Panc1 (cell line): Measurements from ENCODE around the gene RING1. TPM values are rescaled to one million over a fixed set of nuclear protein-coding genes. Genes with fewer than 3 reads are reported as not detected.

Experiments used
- ATAC-seq: fragments of 200-7000 bp; cut with Tn5 transposase; 2 replicates; pipeline ENCODE4 v1.9.1; 2020; ENCODE audit warnings: mild to moderate bottlenecking, moderate library complexity
- BruUV-seq: library from RNA; stranded (reverse); fragments of 400-500 nt; replicated peaks from 2 replicates; lab custom pipeline; 2021; lab: Mats Ljungman, UMichigan
- CTCF ChIA-PET: fragments of 300-600 bp; sonication (Branson Sonifier 250); formaldehyde crosslinking; loops from one replicate; lab custom pipeline; 2022; ENCODE audit warnings: antibody characterized with exemption; lab: Charles Lee
- POLR2A ChIA-PET: fragments of 300-600 bp; sonication (Branson Sonifier 250); formaldehyde crosslinking; loops from one replicate; lab custom pipeline; 2022; ENCODE audit warnings: antibody characterized with exemption; lab: Charles Lee
- DNase-seq: peaks from one replicate; pipeline ENCODE4 v3.0.0-alpha.2; 2010; ENCODE audit warnings: low read depth, low spot score
- H3K27ac ChIP-seq: 2 replicates; pipeline ENCODE4 v1.5.1; 2011; ENCODE audit warnings: mild to moderate bottlenecking, low read length, inconsistent platforms
- H3K27me3 ChIP-seq: fragments of 200-500 bp; sonication (Bioruptor generic); 2 replicates; pipeline ENCODE4 v1.6.0; 2014; ENCODE audit warnings: low read length, inconsistent platforms; ENCODE audit not compliant: control insufficient read depth, insufficient read depth
- H3K36me3 ChIP-seq: fragments of 200-500 bp; sonication (Bioruptor generic); 2 replicates; pipeline ENCODE4 v1.5.1; 2014; ENCODE audit warnings: inconsistent platforms, mild to moderate bottlenecking, low read length, moderate library complexity; ENCODE audit not compliant: control insufficient read depth, insufficient read depth
- H3K4me1 ChIP-seq: 2 replicates; pipeline ENCODE4 v1.5.1; 2011; ENCODE audit warnings: inconsistent platforms, mild to moderate bottlenecking, low read length, moderate library complexity; ENCODE audit not compliant: control insufficient read depth, insufficient read depth
- H3K4me3 ChIP-seq, 2 experiments: 2 replicates each; pipeline ENCODE4 v1.5.1; 2011 to 2012; ENCODE audit warnings: low read depth in 2 of 2, low read length in 2 of 2, mild to moderate bottlenecking in 2 of 2, inconsistent platforms in 1 of 2, moderate library complexity in 1 of 2
- H3K9me3 ChIP-seq: fragments of 200-500 bp; sonication (Bioruptor generic); 2 replicates; pipeline ENCODE4 v1.5.1; 2014; ENCODE audit warnings: low read depth, mild to moderate bottlenecking, inconsistent platforms, low read length, moderate library complexity; ENCODE audit not compliant: control insufficient read depth, insufficient read depth
- CTCF ChIP-seq: fragments of 450-650 bp; IDR thresholded peaks from 2 replicates; pipeline ENCODE4 v1.5.1; 2017; ENCODE audit warnings: mild to moderate bottlenecking
- POLR2AphosphoS5 ChIP-seq: IDR thresholded peaks from 2 replicates; pipeline ENCODE4 v1.6.1; 2012; ENCODE audit warnings: mild to moderate bottlenecking, low read depth, low read length, moderate library complexity
- REST ChIP-seq, 2 experiments: IDR thresholded peaks; 2 replicates each; pipeline ENCODE4 v1.6.1; 2011 to 2012; ENCODE audit warnings: low read depth in 2 of 2, control low read depth in 1 of 2, low read length in 1 of 2, mild to moderate bottlenecking in 1 of 2, moderate library complexity in 1 of 2; ENCODE audit not compliant: insufficient read depth in 1 of 2
- SIN3A ChIP-seq: IDR thresholded peaks from 2 replicates; pipeline ENCODE4 v1.6.1; 2012; ENCODE audit warnings: low read depth, mild to moderate bottlenecking, low read length, moderate library complexity, borderline replicate concordance; ENCODE audit not compliant: insufficient read depth
- TCF7L2 ChIP-seq: IDR thresholded peaks from 2 replicates; pipeline ENCODE4 v1.6.1; 2011; ENCODE audit warnings: mild to moderate bottlenecking, low read depth, low read length, inconsistent platforms
- in situ Hi-C: cut with HindIII; loops from 2 replicates; pipeline ENCODE4 v1.10.0; 2016; ENCODE audit warnings: low sequenced_read_pairs, low pct_unique_long_range_greater_than_20kb
- intact Hi-C: fragments of 100-400 bp; cut with micrococcal nuclease; formaldehyde crosslinking; loops from one replicate; pipeline ENCODE4 v1.10.0; 2022; ENCODE audit not compliant: unreplicated experiment
- total RNA-seq: library from RNA; stranded (reverse); gene quantifications from one replicate; pipeline ENCODE4 v1.2.1, GENCODE V29; 2021; ENCODE audit not compliant: unreplicated experiment

RING1 gene
- total RNA-seq, 1 experiment from 2014 or later, result 33.7 TPM

DNA sequence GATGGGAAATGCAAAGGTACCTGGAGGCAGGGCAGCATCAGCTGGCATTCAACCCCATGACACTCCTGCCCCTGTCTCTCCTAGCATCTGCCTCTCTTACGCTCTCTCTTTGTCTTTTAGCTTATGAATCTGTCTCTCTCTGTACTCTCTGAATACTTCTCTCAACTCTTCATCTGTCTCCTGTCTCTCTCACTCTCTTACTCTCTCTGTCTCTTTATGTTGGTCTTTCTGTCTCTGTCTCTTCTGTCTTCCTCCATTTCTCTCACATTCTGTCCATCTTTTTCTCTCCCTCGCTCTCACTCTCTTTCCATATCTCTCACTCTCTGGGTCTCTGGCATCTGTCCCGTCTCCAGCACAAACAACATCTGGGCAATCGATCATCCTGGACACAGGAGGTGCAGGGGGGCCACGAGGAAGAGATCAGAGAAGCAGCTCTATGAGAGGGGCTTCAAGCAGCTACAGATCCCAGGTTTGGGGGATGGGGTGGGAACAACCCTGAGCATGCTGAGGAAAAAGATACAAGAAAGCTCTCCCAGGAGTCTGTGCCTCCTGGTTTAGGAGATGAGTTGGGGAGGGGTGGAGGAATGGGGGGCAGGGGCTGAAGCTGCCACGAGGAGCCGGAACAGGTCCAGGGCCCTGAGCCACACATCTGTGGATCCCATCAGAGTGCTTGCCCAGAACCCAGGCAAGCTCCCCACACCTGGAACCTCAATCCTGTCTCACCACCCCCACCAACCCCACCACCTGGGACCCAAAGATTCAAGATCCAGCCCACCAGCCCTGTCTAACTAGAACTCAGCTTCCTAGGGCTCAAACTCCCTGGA, 18.5 kb upstream of the RING1 start:
- no peaks in the 10 kb centered on the region for H3K9me3 ChIP-seq
- no peak for TF ChIP-seq REST (IDR thresholded peaks at IDR 0.05; ENCODE audit: insufficient read depth in 1 of 2, low read depth in 2 of 2, low read length in 1 of 2)
- TF ChIP-seq CTCF, result no peak
- TF ChIP-seq TCF7L2, result no peak
- no peak for TF ChIP-seq SIN3A
- H3K4me3 ChIP-seq, result no peak overlapping the region
- in situ Hi-C loops, result no loop called here
- no peaks in the 10 kb centered on the region for H3K4me1 ChIP-seq
- DNase-seq (no peak), ATAC-seq (no peak)
- H3K36me3 ChIP-seq, result peaks cover 2% of the 10 kb centered on the region; the same call in 1 of the 2 replicates
- BruUV-seq, result no TSS peak
- H3K27me3 ChIP-seq, result no peaks in the 10 kb centered on the region
- ChIA-PET CTCF (no interaction called here), POLR2A (no interaction called here)
- intact Hi-C loops, result no loop called here
- H3K27ac ChIP-seq, result no peak overlapping the region

DNA sequence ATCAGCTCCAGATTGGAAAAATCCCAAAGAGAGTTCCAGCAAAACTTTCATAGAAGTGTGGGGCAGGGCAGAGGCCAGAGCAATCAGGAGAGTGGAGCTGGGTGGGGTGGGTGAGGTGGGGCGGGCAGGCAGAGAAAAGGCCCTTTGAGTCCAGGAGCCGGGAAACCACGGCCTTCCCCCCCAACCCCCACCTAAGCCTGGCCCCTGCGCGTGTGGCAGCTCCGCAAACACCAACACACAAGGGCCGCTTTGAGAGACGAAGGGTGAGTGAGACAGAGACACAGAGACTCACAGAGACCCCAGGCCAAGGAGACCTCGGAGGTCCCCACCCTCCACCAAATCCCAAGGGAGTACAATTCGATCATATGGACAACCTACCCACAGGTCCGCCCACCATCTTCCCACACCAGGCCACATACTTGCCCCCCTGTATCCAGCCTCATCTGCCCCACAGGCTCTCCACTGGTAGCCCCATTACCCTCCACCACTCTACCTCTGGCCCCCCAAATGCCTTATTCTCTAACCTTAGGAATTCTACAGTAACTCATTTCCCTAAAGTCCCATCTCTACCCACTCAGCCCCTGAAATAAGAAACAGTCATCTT, 17.7 kb upstream of the RING1 start:
- no peak overlapping the region for H3K27ac ChIP-seq
- no peak overlapping the region for H3K4me3 ChIP-seq
- no TSS peak for BruUV-seq
- H3K4me1 ChIP-seq, result no peaks in the 10 kb centered on the region
- DNase-seq (no peak), ATAC-seq (no peak)
- in situ Hi-C loops (no loop called here), intact Hi-C loops (no loop called here)
- ChIA-PET POLR2A (no interaction called here), CTCF (no interaction called here)
- H3K27me3 ChIP-seq, result no peaks in the 10 kb centered on the region
- TF ChIP-seq SIN3A, result no peak
- TF ChIP-seq REST (IDR thresholded peaks at IDR 0.05; ENCODE audit: insufficient read depth in 1 of 2, low read depth in 2 of 2, low read length in 1 of 2), result no peak
- no peak for TF ChIP-seq POLR2AphosphoS5
- no peak for TF ChIP-seq TCF7L2
- TF ChIP-seq CTCF, result no peak
- peaks cover 2% of the 10 kb centered on the region; the same call in 1 of the 2 replicates for H3K36me3 ChIP-seq
- no peaks in the 10 kb centered on the region for H3K9me3 ChIP-seq
